RWPE2 (cell line): ENCODE results near the gene ST6GALNAC2.
"Not testable (repeated sequence)": the region's sequence is repeated elsewhere in the genome, so short reads cannot be mapped to it uniquely, and the experiment has no call there.

Experiments used
- ATAC-seq: fragments of 200-7000 bp; cut with Tn5 transposase; 3 replicates; pipeline ENCODE4 v1.9.1; 2021; ENCODE audit warnings: low read depth
- DNase-seq: peaks from one replicate; pipeline ENCODE4 v3.0.0-alpha.2; 2020; ENCODE audit warnings: low spot score
- H3K27ac ChIP-seq: fragments of 450-650 bp; 2 replicates; pipeline ENCODE4 v1.5.1; 2017; ENCODE audit warnings: mild to moderate bottlenecking; ENCODE audit not compliant: poor library complexity, severe bottlenecking
- H3K27me3 ChIP-seq: fragments of 250-450 bp; sonication (Bioruptor Pico); 2 replicates; pipeline ENCODE4 v1.5.1; 2021; ENCODE audit warnings: mild to moderate bottlenecking, moderate library complexity; ENCODE audit not compliant: insufficient read depth, poor library complexity, severe bottlenecking
- H3K36me3 ChIP-seq: fragments of 250-450 bp; sonication (Bioruptor Pico); 2 replicates; pipeline ENCODE4 v1.5.1; 2020; ENCODE audit warnings: low read depth, mild to moderate bottlenecking, moderate library complexity
- H3K4me1 ChIP-seq: fragments of 250-450 bp; sonication (Bioruptor Pico); 2 replicates; pipeline ENCODE4 v1.5.1; 2021; ENCODE audit warnings: mild to moderate bottlenecking, moderate library complexity; ENCODE audit not compliant: insufficient read depth, poor library complexity, severe bottlenecking
- H3K4me3 ChIP-seq: fragments of 250-450 bp; sonication (Bioruptor Pico); 2 replicates; pipeline ENCODE4 v1.5.1; 2021; ENCODE audit warnings: mild to moderate bottlenecking, moderate library complexity; ENCODE audit not compliant: severe bottlenecking
- H3K9me3 ChIP-seq: fragments of 250-450 bp; sonication (Bioruptor Pico); 2 replicates; pipeline ENCODE4 v1.5.1; 2021; ENCODE audit warnings: mild to moderate bottlenecking, moderate library complexity; ENCODE audit not compliant: severe bottlenecking
- TF ChIP-seq, protein P1 (sequence below): fragments of 450-650 bp; IDR thresholded peaks from one replicate; pipeline ENCODE4 v1.5.1; 2017; ENCODE audit warnings: mild to moderate bottlenecking, moderate library complexity; ENCODE audit not compliant: poor library complexity, severe bottlenecking

ST6GALNAC2 gene

DNA sequence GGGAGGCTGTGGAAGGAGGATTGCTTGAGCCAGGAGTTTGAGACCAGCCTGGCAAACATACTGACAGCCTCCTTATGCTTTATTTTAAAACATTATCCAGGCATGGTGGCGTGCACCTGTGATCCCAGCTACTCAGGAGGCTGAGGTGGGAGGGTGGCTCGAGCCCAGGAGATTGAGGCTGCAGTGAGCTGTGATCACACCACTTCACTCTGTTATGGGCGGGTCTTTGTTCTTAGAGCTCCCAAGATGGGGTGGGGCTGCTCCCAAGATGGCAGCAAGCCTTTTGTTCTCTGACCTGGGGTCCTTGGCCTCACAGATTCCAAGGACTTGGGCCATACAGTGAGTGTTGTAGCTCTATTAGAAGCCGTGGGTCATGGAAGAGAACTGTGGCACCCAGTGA is 26.1 kb upstream of the ST6GALNAC2 start:
- TF ChIP-seq, protein P1, sequence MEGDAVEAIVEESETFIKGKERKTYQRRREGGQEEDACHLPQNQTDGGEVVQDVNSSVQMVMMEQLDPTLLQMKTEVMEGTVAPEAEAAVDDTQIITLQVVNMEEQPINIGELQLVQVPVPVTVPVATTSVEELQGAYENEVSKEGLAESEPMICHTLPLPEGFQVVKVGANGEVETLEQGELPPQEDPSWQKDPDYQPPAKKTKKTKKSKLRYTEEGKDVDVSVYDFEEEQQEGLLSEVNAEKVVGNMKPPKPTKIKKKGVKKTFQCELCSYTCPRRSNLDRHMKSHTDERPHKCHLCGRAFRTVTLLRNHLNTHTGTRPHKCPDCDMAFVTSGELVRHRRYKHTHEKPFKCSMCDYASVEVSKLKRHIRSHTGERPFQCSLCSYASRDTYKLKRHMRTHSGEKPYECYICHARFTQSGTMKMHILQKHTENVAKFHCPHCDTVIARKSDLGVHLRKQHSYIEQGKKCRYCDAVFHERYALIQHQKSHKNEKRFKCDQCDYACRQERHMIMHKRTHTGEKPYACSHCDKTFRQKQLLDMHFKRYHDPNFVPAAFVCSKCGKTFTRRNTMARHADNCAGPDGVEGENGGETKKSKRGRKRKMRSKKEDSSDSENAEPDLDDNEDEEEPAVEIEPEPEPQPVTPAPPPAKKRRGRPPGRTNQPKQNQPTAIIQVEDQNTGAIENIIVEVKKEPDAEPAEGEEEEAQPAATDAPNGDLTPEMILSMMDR = no peak
- Histone ChIP-seq H3K4me3 (no peak overlapping the region), H3K36me3 (no peaks in the 10 kb centered on the region), H3K27me3 (no peaks in the 10 kb centered on the region), H3K27ac (no peak overlapping the region), H3K9me3 (no peaks in the 10 kb centered on the region), H3K4me1 (no peaks in the 10 kb centered on the region)
- no peak for ATAC-seq
- no peak for DNase-seq

DNA sequence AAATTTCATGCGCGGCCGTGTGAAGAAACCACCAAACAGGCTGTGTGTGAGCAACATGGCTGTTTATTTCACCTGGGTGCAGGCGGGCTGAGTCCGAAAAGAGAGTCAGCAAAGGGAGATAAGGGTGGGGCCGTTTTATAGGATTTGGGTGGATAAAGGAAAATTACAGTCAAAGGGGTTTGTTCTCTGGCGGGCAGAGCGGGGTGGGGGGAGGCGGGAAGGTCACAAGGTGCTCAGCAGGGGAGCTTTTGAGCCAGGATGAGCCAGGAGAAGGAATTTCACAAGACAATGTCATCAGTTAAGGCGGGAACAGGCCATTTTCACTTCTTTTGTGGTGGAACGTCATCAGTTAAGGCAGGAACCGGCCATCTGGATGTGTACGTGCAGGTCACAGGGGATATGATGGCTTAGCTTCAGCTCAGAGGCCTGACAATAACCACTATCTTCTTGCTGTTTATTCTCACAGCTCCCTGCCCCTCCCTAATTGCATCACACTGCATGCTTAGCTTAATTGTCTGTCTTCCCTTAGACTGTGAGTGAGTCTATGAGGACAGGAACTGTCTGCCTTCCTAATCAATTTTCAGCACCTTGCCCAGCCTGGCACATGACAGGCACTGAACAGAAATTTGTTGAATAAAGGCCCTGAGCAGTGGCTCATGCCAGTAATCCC is 25.6 kb upstream of the ST6GALNAC2 start:
- H3K9me3 ChIP-seq, H3K4me3 ChIP-seq, H3K36me3 ChIP-seq, H3K27ac ChIP-seq, DNase-seq, H3K27me3 ChIP-seq, H3K4me1 ChIP-seq: not testable (repeated sequence)
- ATAC-seq = peak; percentile 35; the same call in 1 of the 3 replicates

DNA sequence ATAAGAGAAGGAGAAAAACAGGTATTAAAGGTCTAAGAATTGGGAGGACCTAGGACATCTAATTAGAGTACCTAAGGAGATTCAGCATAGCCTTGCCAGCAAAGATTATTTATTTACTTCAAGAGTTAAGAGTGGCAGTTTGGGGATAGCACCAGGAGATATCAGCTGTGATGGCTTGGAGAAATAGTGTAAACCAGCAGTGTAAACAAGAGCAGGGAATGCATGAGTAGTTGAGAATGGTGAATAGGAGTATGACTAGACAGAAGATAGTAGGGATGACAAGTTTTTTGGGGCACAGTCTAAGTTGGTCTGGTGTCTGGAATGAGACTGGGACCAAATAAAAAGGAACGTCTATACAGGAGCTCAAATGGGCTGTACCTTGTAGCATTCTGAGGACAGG is 21.0 kb upstream of the ST6GALNAC2 start:
- H3K4me1 ChIP-seq = peaks cover 11% of the 10 kb centered on the region
- not testable (repeated sequence) for ATAC-seq

DNA sequence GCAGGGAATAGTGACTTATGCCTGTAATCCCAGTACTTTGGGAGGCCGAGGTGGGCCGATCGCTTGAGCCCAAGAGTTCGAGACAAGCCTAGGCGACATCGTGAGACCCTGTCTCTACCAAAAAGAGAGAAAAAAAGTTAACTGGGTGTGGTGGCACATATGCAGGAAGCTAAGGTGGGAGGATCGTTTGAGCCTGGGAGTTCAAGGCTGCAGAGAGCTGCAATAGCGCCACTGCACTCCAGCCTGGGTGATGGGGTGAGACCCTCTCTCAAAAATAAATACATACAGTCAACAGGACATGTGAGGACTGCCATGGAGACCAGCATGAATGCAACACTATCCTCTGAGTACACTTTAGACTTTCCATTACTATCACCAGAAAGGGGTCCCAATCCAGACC is 15.4 kb upstream of the ST6GALNAC2 start:
- ATAC-seq = no peak
- H3K27me3 ChIP-seq = no peaks in the 10 kb centered on the region
- peaks cover 39% of the 10 kb centered on the region for H3K4me1 ChIP-seq
- no peaks in the 10 kb centered on the region for H3K36me3 ChIP-seq
- TF ChIP-seq, protein P1 = no peak
- peaks cover 3% of the 10 kb centered on the region for H3K9me3 ChIP-seq
- peak overlapping the region; percentile 60 for H3K27ac ChIP-seq
- no peak for DNase-seq
- no peak overlapping the region for H3K4me3 ChIP-seq

More for the DNA sequence above, 21.0 kb upstream of the ST6GALNAC2 start:
- not testable (repeated sequence) for H3K27ac ChIP-seq, H3K4me3 ChIP-seq, H3K36me3 ChIP-seq, DNase-seq, H3K9me3 ChIP-seq, H3K27me3 ChIP-seq

DNA sequence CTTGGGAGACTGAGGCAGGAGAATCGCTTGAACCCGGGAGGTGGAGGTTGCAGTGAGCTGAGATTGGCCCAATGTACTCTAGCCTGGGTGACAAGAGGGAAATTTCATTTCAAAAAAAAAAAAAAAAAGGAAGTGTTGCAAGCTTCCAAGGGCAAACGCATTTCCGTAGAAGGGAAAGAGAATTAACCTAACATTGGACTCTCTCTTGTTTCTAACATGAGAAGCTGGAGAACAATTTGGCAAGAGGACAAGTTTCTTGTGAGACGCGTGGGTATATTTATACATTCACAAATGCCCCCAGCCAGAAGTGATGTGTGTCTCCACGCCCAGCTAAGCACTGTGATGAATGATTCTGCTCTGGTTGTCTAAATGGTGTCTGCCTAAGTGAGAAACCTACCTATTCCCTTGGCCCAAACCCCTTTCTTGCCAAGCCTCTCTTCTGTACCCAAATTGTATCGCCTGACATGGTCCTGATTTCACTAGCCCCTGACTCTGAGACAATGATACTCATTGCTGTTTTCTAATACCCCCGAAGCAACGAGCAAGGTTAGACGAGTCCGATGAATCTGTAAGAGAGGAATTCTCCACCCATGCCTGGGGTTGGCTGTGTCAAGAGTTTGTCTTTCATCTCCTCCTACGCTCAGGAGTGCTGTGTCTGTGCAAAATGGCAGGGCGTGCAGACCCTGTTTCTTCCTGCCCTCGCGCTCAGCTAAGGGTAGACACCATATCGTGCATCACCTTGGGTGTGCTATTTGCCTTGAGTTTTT is 14.2 kb upstream of the ST6GALNAC2 start:
- DNase-seq (no peak), ATAC-seq (no peak)
- no peaks in the 10 kb centered on the region for H3K27me3 ChIP-seq
- H3K27ac ChIP-seq = no peak overlapping the region
- H3K4me3 ChIP-seq = no peak overlapping the region
- TF ChIP-seq, protein P1 = no peak
- peaks cover 39% of the 10 kb centered on the region for H3K4me1 ChIP-seq
- peaks cover 3% of the 10 kb centered on the region for H3K9me3 ChIP-seq
- no peaks in the 10 kb centered on the region for H3K36me3 ChIP-seq
